ENCODE results near the gene C2orf49. TPM values are rescaled to one million over a fixed set of nuclear protein-coding genes. Genes with fewer than 3 reads are reported as not detected.
A peak's percentile ranks its signal among the peaks of the same experiment; 100 is the strongest.

Gene C2orf49
- total and polyA plus RNA-seq, 10 of the 15 experiments (the other 5 are each of a cell fraction or from before 2014, with no cell fraction given): 7.2 to 24.2 (median 15.5) TPM

DNA sequence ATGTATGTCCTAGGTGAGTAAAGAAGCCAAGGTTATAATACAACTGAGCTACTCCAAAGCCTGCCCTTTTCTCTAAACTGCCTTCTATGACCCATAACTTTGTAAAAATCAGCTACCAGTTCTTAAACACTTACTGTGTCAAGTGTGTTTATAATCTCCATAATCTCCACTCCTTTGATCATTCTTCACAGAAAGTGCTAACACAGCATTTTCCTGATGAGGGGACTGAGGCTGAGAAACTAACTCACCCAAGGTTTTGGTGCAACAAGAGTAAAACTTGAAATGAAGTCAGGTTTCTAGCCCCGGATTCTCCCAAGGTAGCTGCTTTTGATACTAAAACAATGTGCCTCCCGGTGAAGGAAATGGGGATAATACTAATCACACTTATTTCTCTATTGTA is 1.9 kb upstream of the C2orf49 start (continued):
- TF ChIP-seq PBX3 (IDR thresholded peaks at IDR 0.05; ENCODE audit: insufficient replicate concordance, low read depth, low read length) (no peak), HDGF (IDR thresholded peaks at IDR 0.05) (no peak), TCF12 (IDR thresholded peaks at IDR 0.05; ENCODE audit: low read depth, low read length) (no peak), NRF1 (conservative IDR thresholded peaks at IDR 0.05; ENCODE audit: low read depth, low read length) (no peak), PKNOX1 (IDR thresholded peaks at IDR 0.05) (no peak), WRNIP1 (IDR thresholded peaks at IDR 0.05; ENCODE audit: borderline replicate concordance, low read depth, low read length) (no peak), TARDBP (IDR thresholded peaks at IDR 0.05; ENCODE audit: borderline replicate concordance) (no peak)
- TF ChIP-seq, protein P1, sequence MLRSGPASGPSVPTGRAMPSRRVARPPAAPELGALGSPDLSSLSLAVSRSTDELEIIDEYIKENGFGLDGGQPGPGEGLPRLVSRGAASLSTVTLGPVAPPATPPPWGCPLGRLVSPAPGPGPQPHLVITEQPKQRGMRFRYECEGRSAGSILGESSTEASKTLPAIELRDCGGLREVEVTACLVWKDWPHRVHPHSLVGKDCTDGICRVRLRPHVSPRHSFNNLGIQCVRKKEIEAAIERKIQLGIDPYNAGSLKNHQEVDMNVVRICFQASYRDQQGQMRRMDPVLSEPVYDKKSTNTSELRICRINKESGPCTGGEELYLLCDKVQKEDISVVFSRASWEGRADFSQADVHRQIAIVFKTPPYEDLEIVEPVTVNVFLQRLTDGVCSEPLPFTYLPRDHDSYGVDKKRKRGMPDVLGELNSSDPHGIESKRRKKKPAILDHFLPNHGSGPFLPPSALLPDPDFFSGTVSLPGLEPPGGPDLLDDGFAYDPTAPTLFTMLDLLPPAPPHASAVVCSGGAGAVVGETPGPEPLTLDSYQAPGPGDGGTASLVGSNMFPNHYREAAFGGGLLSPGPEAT (IDR thresholded peaks at IDR 0.05; ENCODE audit: low read depth): no peak

DNA sequence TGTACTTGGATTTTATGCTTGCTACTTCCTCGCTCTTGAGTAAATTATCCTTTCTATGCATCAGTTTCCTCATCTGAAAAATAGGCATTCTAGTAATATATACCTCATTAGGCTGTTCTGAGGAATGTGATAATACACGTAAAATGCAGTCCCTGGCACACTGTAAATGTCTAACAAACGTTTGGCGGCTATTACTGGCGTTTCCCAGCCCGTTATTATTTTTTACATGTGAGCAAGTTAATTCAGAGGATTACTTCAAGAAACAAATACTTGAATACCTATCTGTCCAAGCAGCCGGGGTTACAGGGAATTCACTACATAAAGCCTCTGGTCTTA is 586 bp upstream of the C2orf49 start:
- peak overlapping the region; percentile 100 for H2AFZ ChIP-seq (ENCODE audit: control insufficient read depth, low read depth, low read length)
- TSS peak; percentile 94 for BruUV-seq (replicated peaks)
- ChIA-PET SMC1A (ENCODE audit: uncharacterized antibody, unreplicated experiment) (interaction anchor here (4.1 kb wide), 1 partner anchor 8 kb away, joined by 25 read pairs; the partner anchor contains the start of gene TGFBRAP1), RAD21 (ENCODE audit: unreplicated experiment) (interaction anchor here (0.7 to 2.2 kb wide), 2 partner anchors 8 to 26 kb away, joined by 3 to 9 read pairs; no protein-coding TSS in a partner anchor), CTCF (interaction anchor here (1.9 kb wide), 1 partner anchor 8 kb away, joined by 5 read pairs; no protein-coding TSS in a partner anchor), POLR2A (interaction anchor here (1.8 kb wide), 1 partner anchor 8 kb away, joined by 12 read pairs; no protein-coding TSS in a partner anchor)
- peak overlapping the region; percentile 99 for H3K4me3 ChIP-seq
- H3K4me2 ChIP-seq (ENCODE audit: control insufficient read depth, insufficient read depth): peak overlapping the region; percentile 90
- H3K9ac ChIP-seq (ENCODE audit: control insufficient read depth, insufficient read depth, low read length): peak overlapping the region; percentile 94
- H3K27ac ChIP-seq (ENCODE audit: control insufficient read depth, insufficient read depth): peak overlapping the region; percentile 99
- peaks cover 44% of the 10 kb centered on the region for H3K79me2 ChIP-seq (ENCODE audit: control insufficient read depth, insufficient read depth, low read length)
- in situ Hi-C loops (cut with MboI): no loop called here
- WGBS (ENCODE audit: insufficient coverage, insufficient replicate concordance, low lambda C conversion rate, missing lambda C conversion rate): under 1% methylated on average over 7 of the region's 7 CpGs
- H3K27me3 ChIP-seq (replicated peaks in 1 of 2; ENCODE audit: control insufficient read depth in 2 of 2, insufficient read depth in 2 of 2, low read length in 1 of 2): no peaks in the 10 kb centered on the region
- FAIRE-seq (no peak), ATAC-seq (no peak), DNase-seq (ENCODE audit: low read depth, low spot score) (no peak)
- intact Hi-C loops (cut with micrococcal nuclease; ENCODE audit: unreplicated experiment): loop anchor here (10.0 kb wide), 1 partner anchor 408 kb away; the partner anchor contains the start of gene NCK2
- peaks cover 3% of the 10 kb centered on the region for H3K4me1 ChIP-seq (ENCODE audit: control insufficient read depth, insufficient read depth, low read length)
- no peaks in the 10 kb centered on the region; the same call in 1 of the 2 replicates for H4K20me1 ChIP-seq (ENCODE audit: control insufficient read depth, insufficient read depth)
- no peaks in the 10 kb centered on the region for H3K9me3 ChIP-seq (replicated peaks; ENCODE audit: control insufficient read depth, insufficient read depth, low read length)
- H3K36me3 ChIP-seq (ENCODE audit: control insufficient read depth in 2 of 2, insufficient read depth in 2 of 2, low read length in 1 of 2): peaks cover 2 to 12% of the 10 kb centered on the region in 2 experiments; a peak in 3 of 4 replicates
- TF ChIP-seq SMAD1 (IDR thresholded peaks at IDR 0.05; ENCODE audit: low read depth, partially characterized antibody): no peak
- no peak for TF ChIP-seq SUZ12 (IDR thresholded peaks at IDR 0.05; ENCODE audit: unreplicated experiment)
- TF ChIP-seq USF2 (IDR thresholded peaks at IDR 0.05; ENCODE audit: borderline replicate concordance, low read depth, low read length): no peak
- TF ChIP-seq LARP7 (IDR thresholded peaks at IDR 0.05): no peak
- no peak for TF ChIP-seq SPI1 (IDR thresholded peaks at IDR 0.05; ENCODE audit: borderline replicate concordance, insufficient read depth, low read depth, low read length)
- no peak for TF ChIP-seq SRF (IDR thresholded peaks at IDR 0.05; ENCODE audit: low read depth in 2 of 2, low read length in 2 of 2)
- no peak for TF ChIP-seq HDGF (IDR thresholded peaks at IDR 0.05)
- no peak for TF ChIP-seq SREBF2 (IDR thresholded peaks at IDR 0.05; ENCODE audit: low read length)
- TF ChIP-seq DPF2 (IDR thresholded peaks at IDR 0.05): no peak
- no peak for TF ChIP-seq EED (IDR thresholded peaks at IDR 0.05; ENCODE audit: low read depth)

Data from GM12878 (cell line).